Nephron (organoid): ENCODE results near the gene CEP164.
"Not testable (repeated sequence)": the region's sequence is repeated elsewhere in the genome, so short reads cannot be mapped to it uniquely, and the experiment has no call there.

Experiments used
- H3K27ac Mint-ChIP-seq, 3 experiments: 2 replicates each; pipeline ENCODE4 v1.8.0; 2020; ENCODE audit warnings: mixed read lengths in 3 of 3, mild to moderate bottlenecking in 2 of 3, moderate library complexity in 1 of 3
- H3K27me3 Mint-ChIP-seq: 2 replicates; pipeline ENCODE4 v1.8.0; 2021; ENCODE audit warnings: low read depth, mild to moderate bottlenecking, moderate library complexity, mixed read lengths
- H3K36me3 Mint-ChIP-seq: 2 replicates; pipeline ENCODE4 v1.8.0; 2020; ENCODE audit warnings: low read depth, mixed read lengths
- H3K4me1 Mint-ChIP-seq: 2 replicates; pipeline ENCODE4 v1.8.0; 2020; ENCODE audit warnings: mixed read lengths
- H3K4me3 Mint-ChIP-seq, 3 experiments: 2 replicates each; pipeline ENCODE4 v1.8.0; 2020; ENCODE audit warnings: mild to moderate bottlenecking in 3 of 3, mixed read lengths in 3 of 3, moderate library complexity in 2 of 3
- H3K9me3 Mint-ChIP-seq: 2 replicates; pipeline ENCODE4 v1.8.0; 2020; ENCODE audit warnings: mixed read lengths
- TF ChIP-seq, protein P1 (sequence below), 3 experiments: fragments of 200-600 bp; sonication (generic); IDR thresholded peaks; one replicate each; pipeline ENCODE4 v1.5.0; 2021; ENCODE audit warnings: antibody characterized with exemption in 3 of 3; ENCODE audit not compliant: unreplicated experiment in 3 of 3

CEP164 gene

GRCh38 chr11:117394221-117394925, 66.7 kb downstream of the CEP164 start:
- peaks cover 5% of the 10 kb centered on the region for H3K9me3 Mint-ChIP-seq
- H3K4me3 Mint-ChIP-seq = no peak overlapping the region
- TF ChIP-seq, protein P1, sequence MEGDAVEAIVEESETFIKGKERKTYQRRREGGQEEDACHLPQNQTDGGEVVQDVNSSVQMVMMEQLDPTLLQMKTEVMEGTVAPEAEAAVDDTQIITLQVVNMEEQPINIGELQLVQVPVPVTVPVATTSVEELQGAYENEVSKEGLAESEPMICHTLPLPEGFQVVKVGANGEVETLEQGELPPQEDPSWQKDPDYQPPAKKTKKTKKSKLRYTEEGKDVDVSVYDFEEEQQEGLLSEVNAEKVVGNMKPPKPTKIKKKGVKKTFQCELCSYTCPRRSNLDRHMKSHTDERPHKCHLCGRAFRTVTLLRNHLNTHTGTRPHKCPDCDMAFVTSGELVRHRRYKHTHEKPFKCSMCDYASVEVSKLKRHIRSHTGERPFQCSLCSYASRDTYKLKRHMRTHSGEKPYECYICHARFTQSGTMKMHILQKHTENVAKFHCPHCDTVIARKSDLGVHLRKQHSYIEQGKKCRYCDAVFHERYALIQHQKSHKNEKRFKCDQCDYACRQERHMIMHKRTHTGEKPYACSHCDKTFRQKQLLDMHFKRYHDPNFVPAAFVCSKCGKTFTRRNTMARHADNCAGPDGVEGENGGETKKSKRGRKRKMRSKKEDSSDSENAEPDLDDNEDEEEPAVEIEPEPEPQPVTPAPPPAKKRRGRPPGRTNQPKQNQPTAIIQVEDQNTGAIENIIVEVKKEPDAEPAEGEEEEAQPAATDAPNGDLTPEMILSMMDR (IDR thresholded peaks at IDR 0.05; ENCODE audit: unreplicated experiment in 3 of 3) = no peak
- H3K27me3 Mint-ChIP-seq = no peaks in the 10 kb centered on the region
- H3K4me1 Mint-ChIP-seq = peaks cover 15% of the 10 kb centered on the region
- H3K27ac Mint-ChIP-seq = no peak overlapping the region
- H3K36me3 Mint-ChIP-seq = peaks cover 79% of the 10 kb centered on the region

- TF ChIP-seq, protein P1 (IDR thresholded peaks at IDR 0.05; ENCODE audit: unreplicated experiment in 3 of 3) = no peak
- Mint-ChIP-seq H3K4me1 (peaks cover 15% of the 10 kb centered on the region), H3K27ac (no peak overlapping the region), H3K4me3 (no peak overlapping the region), H3K36me3 (peaks cover 86% of the 10 kb centered on the region), H3K9me3 (peaks cover 12% of the 10 kb centered on the region), H3K27me3 (no peaks in the 10 kb centered on the region)
These were observed 67.8 kb downstream of the CEP164 start for GRCh38 chr11:117395476-117395875.

DNA sequence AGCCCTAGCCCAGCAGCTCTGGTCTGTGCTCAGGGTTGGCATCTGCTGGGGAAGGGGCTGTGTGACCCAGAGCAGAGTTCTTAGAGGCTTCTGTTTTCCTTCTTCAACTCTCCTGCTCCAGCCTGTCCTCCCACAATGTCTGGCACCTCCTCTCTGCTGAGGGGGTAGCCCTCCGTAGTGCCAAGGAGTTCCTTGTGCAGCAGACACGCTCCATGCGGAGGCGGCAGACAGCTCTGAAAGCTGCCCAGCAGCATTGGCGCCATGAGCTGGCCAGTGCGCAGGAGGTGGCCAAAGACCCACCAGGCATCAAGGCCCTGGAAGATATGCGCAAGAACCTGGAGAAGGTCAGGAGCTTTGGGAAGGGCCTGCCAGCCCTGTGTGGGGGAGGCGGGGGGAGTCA, 69.3 kb downstream of the CEP164 start:
- no peak overlapping the region for H3K27ac Mint-ChIP-seq
- TF ChIP-seq, protein P1 (IDR thresholded peaks at IDR 0.05; ENCODE audit: unreplicated experiment in 3 of 3) = no peak
- H3K36me3 Mint-ChIP-seq = peaks cover 90% of the 10 kb centered on the region
- H3K9me3 Mint-ChIP-seq = peaks cover 20% of the 10 kb centered on the region
- peaks cover 8% of the 10 kb centered on the region for H3K4me1 Mint-ChIP-seq
- H3K27me3 Mint-ChIP-seq = no peaks in the 10 kb centered on the region
- H3K4me3 Mint-ChIP-seq = no peak overlapping the region

DNA sequence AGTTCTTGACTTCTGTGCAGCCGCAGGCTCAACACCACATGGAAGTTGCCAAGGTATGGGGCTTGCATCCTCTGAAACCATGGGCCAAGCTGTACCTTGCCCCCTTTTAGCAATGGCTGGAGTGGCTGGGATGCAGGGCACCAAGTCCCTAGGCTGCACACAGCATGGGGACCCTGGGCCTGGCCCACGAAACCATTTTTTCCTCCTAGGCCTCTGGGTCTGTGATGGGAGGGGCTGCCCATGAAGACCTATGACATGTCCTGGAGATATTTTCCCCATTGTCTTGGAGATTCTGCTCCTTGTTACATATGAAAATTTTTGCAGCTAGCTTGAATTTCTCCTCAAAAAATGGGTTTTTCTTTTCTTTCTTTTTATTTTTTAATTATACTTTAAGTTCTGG, 71.0 kb downstream of the CEP164 start:
- Mint-ChIP-seq H3K36me3 (peaks cover 92% of the 10 kb centered on the region), H3K9me3 (peaks cover 30% of the 10 kb centered on the region)
- not testable (repeated sequence) for H3K4me1 Mint-ChIP-seq, H3K4me3 Mint-ChIP-seq, H3K27ac Mint-ChIP-seq, H3K27me3 Mint-ChIP-seq

DNA sequence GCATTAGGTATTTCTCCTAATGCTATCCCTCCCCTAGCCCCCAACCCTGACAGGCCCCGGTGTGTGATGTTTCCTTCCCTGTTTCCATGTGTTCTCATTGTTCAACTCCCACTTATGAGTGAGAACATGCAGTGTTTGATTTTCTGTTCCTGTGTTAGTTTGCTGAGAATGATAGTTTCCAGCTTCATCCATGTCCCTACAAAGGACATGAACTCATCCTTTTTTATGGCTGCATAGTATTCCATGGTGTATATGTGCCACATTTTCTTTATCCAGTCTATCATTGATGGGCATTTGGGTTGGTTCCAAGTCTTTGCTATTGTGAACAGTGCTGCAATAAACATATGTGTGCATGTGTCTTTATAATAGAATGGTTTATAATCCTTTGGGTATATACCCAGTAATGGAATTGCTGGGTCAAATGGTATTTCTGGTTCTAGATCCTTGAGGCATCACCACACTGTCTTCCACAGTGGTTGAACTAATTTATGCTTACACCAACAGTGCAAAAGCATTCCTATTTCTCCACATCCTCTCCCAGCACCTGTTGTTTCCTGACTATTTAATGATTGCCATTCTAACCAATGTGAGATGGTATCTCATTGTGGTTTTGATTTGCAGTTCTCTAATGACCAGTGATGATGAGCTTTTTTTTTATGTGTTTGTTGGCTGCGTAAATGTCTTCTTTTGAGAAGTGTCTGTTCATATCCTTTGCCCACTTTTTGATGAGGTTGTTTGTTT, 71.6 kb downstream of the CEP164 start:
- H3K36me3 Mint-ChIP-seq = peaks cover 94% of the 10 kb centered on the region
- H3K9me3 Mint-ChIP-seq = peaks cover 37% of the 10 kb centered on the region
- not testable (repeated sequence) for H3K27ac Mint-ChIP-seq, H3K27me3 Mint-ChIP-seq, H3K4me1 Mint-ChIP-seq, H3K4me3 Mint-ChIP-seq

DNA sequence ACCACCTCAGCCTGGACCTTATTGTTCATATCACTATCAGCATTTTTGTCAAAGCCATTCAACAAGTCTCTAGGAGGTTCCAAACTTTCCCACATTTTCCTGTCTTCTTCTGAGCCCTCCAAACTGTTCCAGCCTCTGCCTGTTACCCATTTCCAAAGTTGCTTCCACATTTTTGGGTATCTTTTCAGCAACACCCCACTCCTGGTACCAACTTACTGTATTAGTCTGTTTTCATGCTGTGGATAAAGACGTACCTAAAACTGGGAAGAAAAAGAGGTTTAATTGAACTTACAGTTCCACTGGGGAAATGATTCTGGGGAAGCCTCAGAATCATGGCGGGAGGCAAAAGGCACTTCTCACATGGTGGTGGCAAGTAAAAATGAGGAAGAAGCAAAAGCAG, 78.2 kb downstream of the CEP164 start:
- H3K27me3 Mint-ChIP-seq, H3K4me3 Mint-ChIP-seq, H3K4me1 Mint-ChIP-seq, H3K27ac Mint-ChIP-seq: not testable (repeated sequence)
- H3K36me3 Mint-ChIP-seq = peaks cover 85% of the 10 kb centered on the region
- peaks cover 34% of the 10 kb centered on the region for H3K9me3 Mint-ChIP-seq

- Mint-ChIP-seq H3K9me3 (peaks cover 31% of the 10 kb centered on the region), H3K36me3 (peaks cover 74% of the 10 kb centered on the region), H3K27me3 (no peaks in the 10 kb centered on the region), H3K4me3 (no peak overlapping the region), H3K27ac (no peak overlapping the region), H3K4me1 (peaks cover 7% of the 10 kb centered on the region)
- TF ChIP-seq, protein P1 (IDR thresholded peaks at IDR 0.05; ENCODE audit: unreplicated experiment in 3 of 3) = no peak
These were observed 79.4 kb downstream of the CEP164 start for GRCh38 chr11:117407016-117407415.
